Right lobe of liver (tissue), 6 donors: Measurements from ENCODE around the gene ZNF576. TPM values are rescaled to one million over a fixed set of nuclear protein-coding genes. Genes with fewer than 3 reads are reported as not detected.

ENCODE experiments used
- ATAC-seq, 4 donors: fragments of 200-7000 bp; cut with Tn5 transposase; one replicate each; pipeline ENCODE4 v1.9.1; 2020; ENCODE audit warnings: mild to moderate bottlenecking in 4 of 4, moderate library complexity in 4 of 4
- DNase-seq, 3 donors: peaks; one replicate each; pipeline ENCODE4 v3.0.0-alpha.2; 2020
- H3K27ac ChIP-seq, 3 donors: fragments of 200-600 bp; one replicate each; pipeline ENCODE4 v1.8.0; 2022
- H3K27me3 ChIP-seq, 2 donors: fragments of 200-600 bp; one replicate each; pipeline ENCODE4 v1.8.0; 2022
- H3K36me3 ChIP-seq, 4 donors: fragments of 200-600 bp; sonication (generic) in 1 of 4; one replicate each; pipeline versions ENCODE4 v1.5.1 to v1.8.0; 2017 to 2022; ENCODE audit warnings: control low read depth in 1 of 4
- H3K4me1 ChIP-seq, 4 donors: fragments of 200-600 bp; sonication (generic) in 1 of 4; one replicate each; pipeline versions ENCODE4 v1.5.1 to v1.8.0; 2017 to 2022; ENCODE audit warnings: control low read depth in 1 of 4
- H3K4me3 ChIP-seq, 3 donors: fragments of 200-600 bp; one replicate each; pipeline ENCODE4 v1.8.0; 2022
- H3K9me3 ChIP-seq, 4 donors: fragments of 200-600 bp; sonication (generic) in 1 of 4; one replicate each; pipeline versions ENCODE4 v1.5.1 to v1.8.0; 2017 to 2022; ENCODE audit warnings: control low read depth in 1 of 4
- POLR2A ChIP-seq: fragments of 450-650 bp; IDR thresholded peaks from one replicate; pipeline ENCODE4 v1.6.1; 2017; ENCODE audit warnings: antibody characterized with exemption, mild to moderate bottlenecking
- WGBS: methylation state at CpG from one replicate; pipeline ENCODE4 v1.1.6; 2018; ENCODE audit warnings: low coverage, low lambda C conversion rate; ENCODE audit not compliant: insufficient coverage; ENCODE audit errors: missing lambda C conversion rate; 5-methylcytosine and 5-hydroxymethylcytosine counted together
- intact Hi-C, 2 donors: fragments of 100-400 bp; cut with DNase I; formaldehyde crosslinking; loops; one replicate each; pipeline versions ENCODE4 v1.11.2 to v1.14.1; 2022
- total RNA-seq, 6 experiments: library from RNA; depleted of rRNA in 2 of 6; stranded (reverse); fragments of >200 nt in 2 of 6; fragmentation: NEBNext Ultra II Directional in 3 of 6; extraction: Animal tissue kit (Norgen Biotek cat#: 25700) in 3 of 6; gene quantifications; one replicate each; pipeline versions ENCODE4 v1.1.0 to v1.2.4, GENCODE V29; 2016 to 2023
- TF ChIP-seq, protein P1 (sequence below), 4 donors: fragments of 200-600 bp in 3 of 4; fragments of 450-650 bp in 1 of 4; IDR thresholded peaks; one replicate each; pipeline versions ENCODE4 v1.5.1 to v1.8.0; 2016 to 2022; ENCODE audit warnings: antibody characterized with exemption in 4 of 4, mild to moderate bottlenecking in 2 of 4
- donor health status: DM: no; HTN: yes; CAD: no.
- donor health status: DM: no; HTN: no; CAD: no.
- donor health status: DM: no; HTN: no; CAD: no.
- donor health status: DM: no; HTN: yes; CAD: no.
- donor health status: DM: no; HTN: yes; CAD: no.

ZNF576 gene
- total RNA-seq, 6 experiments from 2014 or later = 7.7 to 15.8 (median 10.3) TPM

DNA sequence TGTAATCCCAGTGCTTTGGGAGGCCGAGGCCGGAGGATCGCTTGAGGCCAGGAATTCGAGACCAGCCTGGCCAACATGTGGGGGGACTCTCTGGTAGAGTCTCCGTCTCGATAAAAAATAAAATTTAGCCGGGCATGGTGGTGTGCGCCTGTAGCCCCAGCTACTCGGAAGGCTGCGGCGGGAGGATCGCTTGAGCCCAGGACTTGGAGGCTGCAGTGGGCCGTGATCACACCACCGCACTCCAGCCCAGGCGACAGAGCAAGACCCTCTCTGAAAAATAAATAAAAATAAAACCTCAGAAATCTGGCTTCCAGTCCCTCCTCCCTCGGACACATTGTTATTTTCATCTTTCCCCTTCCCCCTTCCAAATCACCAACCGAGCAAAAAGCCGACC, 793 bp upstream of the ZNF576 start:
- TF ChIP-seq, protein P1, sequence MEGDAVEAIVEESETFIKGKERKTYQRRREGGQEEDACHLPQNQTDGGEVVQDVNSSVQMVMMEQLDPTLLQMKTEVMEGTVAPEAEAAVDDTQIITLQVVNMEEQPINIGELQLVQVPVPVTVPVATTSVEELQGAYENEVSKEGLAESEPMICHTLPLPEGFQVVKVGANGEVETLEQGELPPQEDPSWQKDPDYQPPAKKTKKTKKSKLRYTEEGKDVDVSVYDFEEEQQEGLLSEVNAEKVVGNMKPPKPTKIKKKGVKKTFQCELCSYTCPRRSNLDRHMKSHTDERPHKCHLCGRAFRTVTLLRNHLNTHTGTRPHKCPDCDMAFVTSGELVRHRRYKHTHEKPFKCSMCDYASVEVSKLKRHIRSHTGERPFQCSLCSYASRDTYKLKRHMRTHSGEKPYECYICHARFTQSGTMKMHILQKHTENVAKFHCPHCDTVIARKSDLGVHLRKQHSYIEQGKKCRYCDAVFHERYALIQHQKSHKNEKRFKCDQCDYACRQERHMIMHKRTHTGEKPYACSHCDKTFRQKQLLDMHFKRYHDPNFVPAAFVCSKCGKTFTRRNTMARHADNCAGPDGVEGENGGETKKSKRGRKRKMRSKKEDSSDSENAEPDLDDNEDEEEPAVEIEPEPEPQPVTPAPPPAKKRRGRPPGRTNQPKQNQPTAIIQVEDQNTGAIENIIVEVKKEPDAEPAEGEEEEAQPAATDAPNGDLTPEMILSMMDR (IDR thresholded peaks at IDR 0.05) = no peak
- no peak for TF ChIP-seq POLR2A
- Histone ChIP-seq H3K36me3 (peaks cover 0 to 20% (median 3%) of the 10 kb centered on the region in 4 donors), H3K27ac (peak overlapping the region; percentile 70 to 96 (median 92)), H3K4me1 (peaks cover 0 to 31% (median 10%) of the 10 kb centered on the region in 4 donors), H3K27me3 (no peaks in the 10 kb centered on the region), H3K4me3 (peak overlapping the region; percentile 57 to 66 (median 61)), H3K9me3 (no peaks in the 10 kb centered on the region)
- intact Hi-C loops = no loop called here
- ATAC-seq (peak; percentile 6 to 17 (median 12)), DNase-seq (no peak)
- 0% methylated on average over 14 of the region's 18 CpGs for WGBS

DNA sequence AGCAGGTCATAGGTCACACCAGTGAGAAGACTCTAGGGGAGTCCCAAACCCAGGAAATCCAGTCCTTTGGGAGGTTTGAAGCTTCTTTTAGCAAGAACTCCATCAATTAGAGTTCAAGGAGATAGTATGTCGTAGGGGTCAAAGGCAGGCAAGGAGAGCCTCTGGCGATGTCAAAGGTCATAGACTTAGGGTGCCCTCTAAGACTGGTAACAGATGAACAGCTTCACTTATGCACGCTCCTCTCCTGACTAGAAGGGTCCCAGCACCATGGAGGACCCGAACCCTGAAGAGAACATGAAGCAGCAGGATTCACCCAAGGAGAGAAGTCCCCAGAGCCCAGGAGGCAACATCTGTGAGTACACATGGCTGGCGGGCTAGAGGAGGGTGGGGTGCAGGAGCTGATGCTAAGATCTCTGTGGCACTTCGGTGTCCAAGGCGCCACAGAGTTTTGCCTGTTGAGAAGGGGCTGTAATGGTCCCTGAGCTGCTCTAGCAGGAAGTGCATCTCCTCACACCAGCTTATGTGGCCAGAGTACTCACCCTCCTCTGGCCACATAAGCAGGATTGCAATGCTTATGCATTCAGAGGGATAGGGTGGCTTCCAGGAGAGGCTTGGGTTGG, 557 bp downstream of the ZNF576 start:
- 21% methylated on average over 5 of the region's 7 CpGs for WGBS
- ATAC-seq (no peak), DNase-seq (peak in 1 of 3 donors; percentile 24)
- H3K4me1 ChIP-seq = peaks cover 0 to 31% (median 10%) of the 10 kb centered on the region in 4 donors
- TF ChIP-seq, protein P1 (IDR thresholded peaks at IDR 0.05) = no peak
- TF ChIP-seq POLR2A = no peak
- no peaks in the 10 kb centered on the region for H3K27me3 ChIP-seq
- intact Hi-C loops = no loop called here
- H3K27ac ChIP-seq = peak overlapping the region; percentile 92 to 98 (median 96)
- no peaks in the 10 kb centered on the region for H3K9me3 ChIP-seq
- peaks cover 0 to 30% (median 1%) of the 10 kb centered on the region in 4 donors for H3K36me3 ChIP-seq
- H3K4me3 ChIP-seq = peak overlapping the region; percentile 58 to 85 (median 76)

DNA sequence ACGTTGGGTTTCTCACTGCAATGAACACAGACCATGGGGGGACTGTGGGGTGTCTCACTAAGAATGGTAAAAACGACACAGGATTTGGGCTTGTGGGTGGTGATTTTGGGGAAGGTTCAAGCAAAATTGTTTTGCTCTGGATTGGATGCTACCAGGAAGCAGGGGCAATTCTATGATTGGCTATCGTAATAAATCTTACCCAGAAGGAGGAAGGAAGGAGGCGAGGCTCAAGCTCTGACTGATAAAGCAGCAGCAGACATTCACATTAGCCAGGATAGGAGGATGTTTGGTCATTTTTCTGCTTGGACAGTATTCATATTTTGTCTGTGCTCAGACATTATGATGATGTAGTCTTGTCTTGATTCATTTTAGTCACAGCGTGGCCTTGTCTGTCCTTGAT, 1.5 kb downstream of the ZNF576 start:
- Histone ChIP-seq H3K27ac (no peak overlapping the region), H3K27me3 (no peaks in the 10 kb centered on the region), H3K36me3 (peaks cover 0 to 23% (median 1%) of the 10 kb centered on the region in 4 donors), H3K4me3 (no peak overlapping the region), H3K9me3 (no peaks in the 10 kb centered on the region), H3K4me1 (peaks cover 0 to 31% (median 10%) of the 10 kb centered on the region in 4 donors)
- 44% methylated on average over 5 of the region's 5 CpGs for WGBS
- intact Hi-C loops = no loop called here
- TF ChIP-seq, protein P1 (IDR thresholded peaks at IDR 0.05) = no peak
- TF ChIP-seq POLR2A = no peak
- DNase-seq (no peak), ATAC-seq (no peak)

DNA sequence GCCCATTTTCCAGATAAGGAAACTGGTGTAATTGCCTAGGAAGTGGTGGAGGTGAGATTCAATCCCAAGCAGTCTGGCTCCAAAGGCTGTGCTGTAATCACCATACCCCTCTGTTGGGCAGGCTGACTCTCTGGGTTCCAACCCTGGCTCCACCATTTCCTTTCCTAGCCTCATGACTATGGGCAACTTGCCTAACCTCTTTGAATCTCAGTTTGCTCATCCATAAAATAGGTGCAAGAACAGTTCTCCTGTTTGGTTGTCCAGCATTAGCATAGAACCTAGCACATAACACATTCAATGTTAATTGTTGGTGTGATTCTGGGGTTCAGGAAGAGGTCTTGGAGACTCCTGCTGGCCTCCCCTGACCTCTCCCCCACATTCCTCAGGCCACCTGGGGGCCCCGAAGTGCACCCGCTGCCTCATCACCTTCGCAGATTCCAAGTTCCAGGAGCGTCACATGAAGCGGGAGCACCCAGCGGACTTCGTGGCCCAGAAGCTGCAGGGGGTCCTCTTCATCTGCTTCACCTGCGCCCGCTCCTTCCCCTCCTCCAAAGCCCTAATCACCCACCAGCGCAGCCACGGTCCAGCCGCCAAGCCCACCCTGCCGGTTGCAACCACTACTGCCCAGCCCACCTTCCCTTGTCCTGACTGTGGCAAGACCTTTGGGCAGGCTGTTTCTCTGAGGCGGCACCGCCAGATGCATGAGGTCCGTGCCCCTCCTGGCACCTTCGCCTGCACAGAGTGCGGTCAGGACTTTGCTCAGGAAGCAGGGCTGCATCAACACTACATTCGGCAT, 2.2 kb downstream of the ZNF576 start:
- Histone ChIP-seq H3K27ac (no peak overlapping the region), H3K4me3 (no peak overlapping the region), H3K4me1 (peaks cover 0 to 31% (median 10%) of the 10 kb centered on the region in 4 donors), H3K36me3 (peaks cover 0 to 18% (median 1%) of the 10 kb centered on the region in 4 donors), H3K27me3 (no peaks in the 10 kb centered on the region), H3K9me3 (no peaks in the 10 kb centered on the region)
- intact Hi-C loops = no loop called here
- no peak for ATAC-seq
- DNase-seq = peak in 2 of 3 donors; percentile 21 to 51
- TF ChIP-seq POLR2A = no peak
- TF ChIP-seq, protein P1 (IDR thresholded peaks at IDR 0.05) = no peak
- 95% methylated on average over 4 of the region's 19 CpGs for WGBS
